ENCODE measurements around the gene SRA1.
A peak's percentile ranks its signal among the peaks of the same experiment; 100 is the strongest.

The SRA1 gene

DNA sequence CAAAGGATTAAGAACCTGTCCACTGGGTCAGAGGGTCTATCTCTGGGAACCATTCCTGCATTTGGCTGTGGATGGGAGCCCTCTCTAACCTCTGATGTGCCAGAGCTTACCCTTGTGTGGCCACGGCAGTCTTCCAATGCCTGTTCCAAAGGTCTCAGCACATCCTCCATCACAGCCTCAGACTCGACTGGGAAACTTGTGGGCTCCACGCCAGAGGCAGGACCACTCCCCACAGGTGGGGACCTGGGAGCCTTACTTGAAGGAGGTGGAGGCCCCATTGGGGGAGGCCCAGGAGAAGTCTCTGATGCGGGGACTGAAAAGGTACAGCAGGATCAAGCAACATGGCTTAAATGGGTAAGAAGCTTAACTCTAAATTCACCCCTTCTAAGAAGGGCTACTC is 5.4 kb downstream of the SRA1 start:
- no peak for DNase-seq

- no peak for DNase-seq
Measured at GRCh38 chr5:140550147-140551079, 6.9 kb downstream of the SRA1 start.

DNA sequence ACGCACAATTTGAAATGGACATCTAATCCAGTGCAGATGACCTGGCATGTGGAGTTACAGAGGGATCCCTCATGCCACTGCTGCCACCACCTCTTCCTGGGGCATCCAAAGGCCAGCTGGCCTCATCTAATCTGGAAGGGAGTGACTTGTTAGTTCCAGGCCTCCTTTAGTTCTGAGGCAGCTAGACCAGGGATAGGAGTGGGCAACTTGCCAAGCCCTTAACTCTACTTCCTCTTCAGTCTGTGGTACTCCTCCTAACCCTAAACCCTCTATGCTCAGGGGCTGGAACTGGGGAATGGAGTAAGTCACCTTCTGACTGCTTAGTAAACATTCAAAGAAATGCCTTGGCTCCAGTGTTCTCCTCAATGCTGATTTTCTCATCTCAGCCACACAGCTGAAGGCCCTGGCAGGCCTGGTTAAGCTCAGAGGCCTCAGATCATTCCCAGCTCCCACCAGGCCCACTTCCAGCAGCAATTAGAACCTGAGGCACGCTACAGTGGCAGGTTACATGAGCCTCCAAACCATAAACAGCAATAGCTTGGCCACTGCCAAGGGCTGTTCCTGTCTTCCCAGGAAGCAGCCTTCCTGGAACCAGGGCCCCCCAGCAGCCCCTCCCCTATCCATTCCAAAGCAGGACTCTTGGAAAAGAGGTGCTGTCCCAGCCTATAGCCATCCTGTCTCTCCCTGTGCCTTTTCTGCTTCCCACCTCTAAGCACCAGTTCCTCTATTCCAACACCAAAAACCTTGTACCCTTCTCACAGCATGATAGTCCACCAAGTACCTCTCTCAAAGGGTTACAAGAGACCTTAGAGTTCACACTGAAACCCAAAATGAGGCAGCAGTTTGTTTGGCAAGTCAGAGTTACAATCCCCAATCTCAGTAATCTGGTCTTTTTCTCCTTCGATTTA is 7.8 kb downstream of the SRA1 start:
- DNase-seq, result no peak

DNA sequence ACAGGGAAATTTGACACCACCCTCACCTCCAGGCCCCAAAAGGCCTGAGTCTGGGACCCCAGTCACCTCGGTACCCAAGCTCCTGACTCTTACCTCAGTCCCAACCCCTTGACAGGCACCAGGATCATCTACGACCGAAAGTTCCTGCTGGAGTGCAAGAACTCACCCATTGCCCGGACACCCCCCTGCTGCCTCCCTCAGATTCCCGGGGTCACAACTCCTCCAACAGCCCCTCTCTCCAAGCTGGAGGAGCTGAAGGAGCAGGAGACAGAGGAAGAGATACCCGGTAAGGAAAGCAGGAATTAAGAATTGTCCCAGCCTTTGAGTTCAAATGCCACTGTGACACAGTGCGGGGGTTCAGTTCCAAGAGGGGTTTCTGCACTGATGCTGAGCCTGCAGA is 8.5 kb downstream of the SRA1 start:
- DNase-seq, result no peak

GRCh38 chr5:140548300-140548688 is 9.0 kb downstream of the SRA1 start:
- DNase-seq, result no peak

DNA sequence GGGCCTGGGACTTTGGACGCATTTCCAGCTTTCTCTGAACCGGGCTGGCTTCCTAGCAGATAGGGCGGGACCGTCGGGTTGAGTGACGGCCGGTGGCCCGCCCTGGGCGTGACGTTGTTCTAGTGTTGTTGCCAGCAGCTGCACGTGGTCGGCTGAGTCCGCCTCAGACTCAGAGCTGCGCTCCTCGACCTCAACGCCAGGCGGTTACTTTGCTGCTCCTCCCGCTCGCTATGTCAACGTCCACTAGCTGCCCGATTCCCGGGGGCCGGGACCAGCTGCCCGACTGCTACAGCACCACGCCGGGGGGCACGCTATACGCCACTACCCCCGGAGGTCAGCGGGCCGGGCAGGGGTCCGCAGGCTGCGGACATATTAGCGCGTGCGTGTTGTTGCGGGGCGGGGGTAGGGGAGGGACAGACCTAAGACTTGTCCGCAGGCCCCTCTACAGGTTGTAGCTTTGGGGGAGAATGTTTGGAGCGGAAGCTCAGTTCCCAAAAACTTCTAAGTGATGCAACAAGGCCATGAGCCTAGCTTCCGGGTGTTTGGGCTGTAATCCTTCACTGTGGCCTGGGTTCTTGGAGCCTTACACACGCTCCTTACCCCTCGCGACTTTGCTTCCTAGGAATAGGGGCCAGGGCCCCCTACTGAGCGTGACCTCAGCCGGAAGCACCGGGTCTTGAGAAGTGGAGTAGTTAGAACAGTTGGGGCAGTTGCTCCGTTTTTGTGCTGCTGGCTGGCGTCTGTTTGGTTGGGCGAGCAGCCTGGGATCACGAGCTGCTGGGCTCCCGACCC is 9.6 kb downstream of the SRA1 start, which contains the start of gene EIF4EBP3:
Gene EIF4EBP3, plus strand, starts transcription at position 155 of the 792 bp plus-strand sequence. Its CDS starts 76 bp downstream, at position 231.
- peak; percentile 84 for DNase-seq

DNA sequence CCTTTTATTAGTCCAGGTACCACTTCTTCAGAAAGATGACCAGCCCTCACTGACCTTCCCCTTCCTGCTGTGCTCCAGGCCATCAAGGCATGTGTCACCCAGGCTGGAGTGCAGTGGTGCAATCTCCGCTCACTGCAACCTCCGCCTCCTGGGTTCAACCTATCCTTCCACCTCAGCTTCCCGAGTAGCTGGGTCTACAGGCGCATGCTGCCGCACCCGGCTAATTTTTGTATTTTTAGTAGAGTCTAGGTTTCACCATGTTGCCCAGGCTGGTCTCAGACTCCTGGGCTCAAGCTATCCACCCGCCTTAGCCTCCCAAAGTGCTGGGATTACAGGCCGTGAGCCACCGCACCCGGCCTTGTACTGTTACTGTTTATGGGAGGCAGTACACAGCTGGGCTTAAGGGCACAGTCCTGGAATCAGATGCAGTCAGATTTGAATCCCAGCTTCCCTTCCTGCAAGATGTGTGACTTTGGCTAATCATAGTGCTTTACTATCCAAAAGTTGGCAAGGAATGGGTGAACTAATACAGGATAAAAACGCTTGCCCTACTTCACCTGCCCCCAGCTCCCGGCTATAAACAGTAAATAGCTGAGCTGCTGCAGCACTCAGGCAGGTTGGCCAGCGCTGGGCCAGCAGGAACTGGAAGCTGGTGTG is 10.3 kb downstream of the SRA1 start:
- no peak for DNase-seq

GRCh38 chr5:140545606-140546005 is 11.7 kb downstream of the SRA1 start:
- no peak for DNase-seq

DNA sequence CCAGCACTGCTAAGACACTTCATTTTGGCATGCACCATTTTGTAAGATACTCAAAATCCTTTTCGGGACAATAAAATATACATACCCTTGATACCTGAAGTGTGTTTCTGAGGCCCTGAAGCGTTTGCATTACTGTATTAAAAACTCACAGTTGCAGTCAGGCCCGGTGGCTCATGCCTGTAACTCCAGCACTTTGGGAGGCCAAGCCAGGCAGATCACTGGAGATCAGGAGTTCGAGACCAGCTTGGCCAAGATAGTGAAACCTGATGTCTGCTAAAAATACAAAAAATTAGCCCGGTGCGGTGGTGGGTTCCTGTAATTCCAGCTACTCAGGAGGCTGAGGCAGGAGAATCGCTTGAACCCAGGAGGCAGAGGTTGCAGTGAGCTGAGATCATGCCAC is 12.3 kb downstream of the SRA1 start:
- no peak for DNase-seq

DNA sequence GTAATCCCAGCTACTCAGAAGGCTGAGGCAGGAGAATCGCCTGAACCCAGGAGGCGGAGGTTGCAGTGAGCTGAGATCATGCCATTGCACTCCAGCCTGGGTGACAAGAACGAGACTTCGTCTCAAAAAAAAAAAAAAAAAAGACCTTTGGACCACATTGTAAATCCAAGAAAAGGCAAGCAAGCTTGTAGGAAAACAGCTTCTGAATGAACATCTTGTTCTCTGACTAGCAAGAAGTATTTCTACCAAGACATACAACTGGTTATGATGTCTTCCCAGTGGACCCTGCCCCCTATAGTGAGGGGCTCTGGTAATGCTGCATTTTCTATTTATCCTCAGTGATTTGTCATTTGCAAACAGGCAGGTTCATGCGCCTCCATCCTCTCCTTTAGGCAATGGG is 14.3 kb downstream of the SRA1 start:
- no peak for DNase-seq

- DNase-seq, result no peak
Measured at GRCh38 chr5:140540227-140540626, 17.0 kb downstream of the SRA1 start.

GRCh38 chr5:140524003-140524402 is 33.3 kb downstream of the SRA1 start:
- no peak for DNase-seq

- no peak for DNase-seq
Measured at GRCh38 chr5:140513124-140513523, 44.1 kb downstream of the SRA1 start.

DNA sequence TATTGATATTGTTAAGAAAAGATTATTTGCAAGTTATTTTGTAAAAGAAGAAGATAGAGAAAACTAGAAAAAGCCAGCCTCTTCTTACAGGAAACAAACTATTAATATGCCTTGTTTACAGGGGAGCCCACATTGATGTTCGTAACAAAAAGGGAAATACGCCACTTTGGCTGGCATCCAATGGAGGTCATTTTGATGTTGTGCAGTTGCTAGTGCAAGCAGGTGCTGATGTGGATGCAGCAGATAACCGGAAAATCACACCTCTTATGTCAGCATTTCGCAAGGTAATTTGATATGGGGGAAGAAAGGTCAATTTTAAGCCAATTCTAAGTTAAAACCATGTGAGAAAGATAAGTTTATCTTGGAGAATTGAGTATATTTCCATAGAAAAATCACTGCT is 47.4 kb downstream of the SRA1 start:
- no peak for DNase-seq

GRCh38 chr5:140502834-140503233 is 54.4 kb downstream of the SRA1 start:
- DNase-seq, result no peak

Data from right kidney (tissue), 1 donor.